Fibroblast of lung (primary cell): ENCODE data around the gene FAM151B. TPM values are rescaled to one million over a fixed set of nuclear protein-coding genes. Genes with fewer than 3 reads are reported as not detected.

ENCODE experiments used
- DNase-seq, 2 donors: peaks; one replicate each; pipeline versions ENCODE4 v3.0.0 to v3.0.0-alpha.2; 2010; ENCODE audit warnings: low read depth in 2 of 2
- H2AFZ ChIP-seq: 2 replicates; pipeline ENCODE4 v1.5.1; 2012; ENCODE audit warnings: low read length, control low read depth, inconsistent platforms
- H3K27ac ChIP-seq: 2 replicates; pipeline ENCODE4 v1.5.1; 2011; ENCODE audit warnings: low read length, control low read depth; ENCODE audit not compliant: insufficient read depth
- H3K27me3 ChIP-seq: 2 replicates; pipeline ENCODE4 v1.5.1; 2011; ENCODE audit warnings: mild to moderate bottlenecking, low read length; ENCODE audit not compliant: control insufficient read depth, insufficient read depth
- H3K36me3 ChIP-seq: 2 replicates; pipeline ENCODE4 v1.5.1; 2011; ENCODE audit warnings: low read length; ENCODE audit not compliant: control insufficient read depth, insufficient read depth
- H3K4me1 ChIP-seq: 2 replicates; pipeline ENCODE4 v1.5.1; 2011; ENCODE audit warnings: low read length; ENCODE audit not compliant: control insufficient read depth, insufficient read depth; ENCODE audit errors: extremely low read depth
- H3K4me2 ChIP-seq: 2 replicates; pipeline ENCODE4 v1.5.1; 2011; ENCODE audit warnings: low read length, control low read depth; ENCODE audit not compliant: insufficient read depth; ENCODE audit errors: extremely low read depth
- H3K4me3 ChIP-seq, 4 experiments: fragments of 200-600 bp in 1 of 4; sonication (generic) in 1 of 4; replicated peaks in 1 of 4; 2 replicates each; pipeline ENCODE4 v1.5.1; 2011 to 2016; ENCODE audit warnings: low read length in 4 of 4, low read depth in 3 of 4, mild to moderate bottlenecking in 3 of 4, control low read depth in 2 of 4, inconsistent platforms in 1 of 4, mixed read lengths in 1 of 4; ENCODE audit not compliant: insufficient read depth in 1 of 4; ENCODE audit errors: control extremely low read depth in 1 of 4
- H3K79me2 ChIP-seq: 2 replicates; pipeline ENCODE4 v1.5.1; 2012; ENCODE audit warnings: mild to moderate bottlenecking, low read length, inconsistent platforms; ENCODE audit not compliant: control insufficient read depth, insufficient read depth
- H3K9ac ChIP-seq: 2 replicates; pipeline ENCODE4 v1.5.1; 2011; ENCODE audit warnings: mild to moderate bottlenecking, low read length, control low read depth; ENCODE audit not compliant: insufficient read depth
- H3K9me3 ChIP-seq: 2 replicates; pipeline ENCODE4 v1.5.1; 2012; ENCODE audit warnings: low read depth, low read length; ENCODE audit not compliant: control insufficient read depth, insufficient read depth
- H4K20me1 ChIP-seq: 2 replicates; pipeline ENCODE4 v1.5.1; 2011; ENCODE audit warnings: low read length; ENCODE audit not compliant: control insufficient read depth, insufficient read depth; ENCODE audit errors: extremely low read depth
- CTCF ChIP-seq, 2 donors: IDR thresholded peaks in 1 of 2; conservative IDR thresholded peaks in 1 of 2; 1 replicate in 1 of 2; 2 replicates in 1 of 2; pipeline ENCODE4 v1.5.1; 2011 to 2012; ENCODE audit warnings: low read length in 2 of 2, control low read depth in 1 of 2, inconsistent platforms in 1 of 2, low read depth in 1 of 2, mild to moderate bottlenecking in 1 of 2
- EZH2 ChIP-seq: IDR thresholded peaks from 2 replicates; pipeline ENCODE4 v1.5.1; 2012; ENCODE audit warnings: low read length, control low read depth, mild to moderate bottlenecking; ENCODE audit errors: missing control alignments
- polyA plus RNA-seq, 2 donors: library from polyadenylated mRNA; depleted of rRNA in 1 of 2; stranded (reverse) in 1 of 2; unstranded in 1 of 2; fragments of >200 nt; gene quantifications; 2 replicates each; pipeline ENCODE4 v1.2.1, GENCODE V29; 2011 to 2012; ENCODE audit warnings: missing spikeins in 1 of 2
- total RNA-seq: library from RNA; depleted of rRNA; stranded (reverse); fragments of >200 nt; gene quantifications from 2 replicates; pipeline ENCODE4 v1.2.1, GENCODE V29; 2014

The FAM151B gene
- total and polyA plus RNA-seq, 2 donors (not counting 1 experiment from before 2014, with no cell fraction given): 4.8 to 4.9 TPM

- Histone ChIP-seq H4K20me1 (no peaks in the 10 kb centered on the region), H2AFZ (no peak overlapping the region), H3K4me2 (no peak overlapping the region), H3K79me2 (no peaks in the 10 kb centered on the region), H3K4me3 (no peak overlapping the region), H3K27ac (no peak overlapping the region), H3K9me3 (no peaks in the 10 kb centered on the region), H3K36me3 (no peaks in the 10 kb centered on the region), H3K27me3 (no peaks in the 10 kb centered on the region), H3K9ac (no peak overlapping the region), H3K4me1 (no peaks in the 10 kb centered on the region)
- TF ChIP-seq EZH2 (no peak), CTCF (conservative IDR thresholded peaks at IDR 0.05 in 1 of 2, IDR thresholded peaks at IDR 0.05 in 1 of 2; ENCODE audit: low read depth in 1 of 2, low read length in 2 of 2) (no peak)
- DNase-seq: no peak
These were observed 8.0 kb downstream of the FAM151B start for GRCh38 chr5:80495891-80496290.

DNA sequence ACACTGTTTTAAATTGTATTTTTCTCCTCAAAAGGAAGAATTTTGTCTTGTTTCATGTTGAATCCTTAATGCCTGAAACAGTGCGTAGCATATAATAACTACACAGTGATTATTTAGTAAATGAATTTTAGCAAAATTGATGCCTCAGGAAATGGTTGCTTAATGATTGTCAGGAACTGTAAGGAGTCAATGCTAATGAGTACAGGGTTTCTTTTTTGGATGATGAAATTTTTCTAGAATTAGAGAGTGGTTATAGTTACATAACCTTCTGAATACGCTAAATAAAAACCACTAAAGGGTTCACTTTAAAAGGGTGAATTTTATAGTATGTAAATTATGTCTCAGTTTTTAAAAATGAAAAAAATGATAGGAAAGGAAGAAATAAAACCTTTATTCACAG lies 14.9 kb downstream of the FAM151B start:
- Histone ChIP-seq H3K9ac (no peak overlapping the region), H4K20me1 (no peaks in the 10 kb centered on the region), H3K4me2 (no peak overlapping the region), H3K4me1 (no peaks in the 10 kb centered on the region), H3K27ac (no peak overlapping the region), H3K79me2 (no peaks in the 10 kb centered on the region), H2AFZ (no peak overlapping the region), H3K36me3 (no peaks in the 10 kb centered on the region), H3K27me3 (no peaks in the 10 kb centered on the region), H3K4me3 (no peak overlapping the region), H3K9me3 (no peaks in the 10 kb centered on the region)
- no peak for DNase-seq
- TF ChIP-seq CTCF (conservative IDR thresholded peaks at IDR 0.05 in 1 of 2, IDR thresholded peaks at IDR 0.05 in 1 of 2; ENCODE audit: low read depth in 1 of 2, low read length in 2 of 2) (no peak), EZH2 (no peak)

GRCh38 chr5:80503641-80504040 lies 15.7 kb downstream of the FAM151B start:
- H3K4me3 ChIP-seq: no peak overlapping the region
- H3K79me2 ChIP-seq: no peaks in the 10 kb centered on the region

More at GRCh38 chr5:80503641-80504040, 15.7 kb downstream of the FAM151B start:
- Histone ChIP-seq H2AFZ (no peak overlapping the region), H3K9ac (no peak overlapping the region), H3K4me2 (no peak overlapping the region), H3K4me1 (no peaks in the 10 kb centered on the region), H3K9me3 (no peaks in the 10 kb centered on the region), H3K36me3 (no peaks in the 10 kb centered on the region), H3K27me3 (no peaks in the 10 kb centered on the region), H3K27ac (no peak overlapping the region), H4K20me1 (no peaks in the 10 kb centered on the region)
- no peak for DNase-seq
- TF ChIP-seq CTCF (conservative IDR thresholded peaks at IDR 0.05 in 1 of 2, IDR thresholded peaks at IDR 0.05 in 1 of 2; ENCODE audit: low read depth in 1 of 2, low read length in 2 of 2): no peak
- no peak for TF ChIP-seq EZH2
